K562 (cell line): ENCODE data around the gene SRSF1. TPM values are rescaled to one million over a fixed set of nuclear protein-coding genes. Genes with fewer than 3 reads are reported as not detected.

ENCODE experiments used
- ATAC-seq: fragments of 200-7000 bp; cut with Tn5 transposase; 3 replicates; pipeline ENCODE4 v1.9.1; 2020; ENCODE audit warnings: moderate library complexity
- BruUV-seq: library from RNA; stranded (reverse); fragments of 400-500 nt; replicated peaks from 2 replicates; lab custom pipeline; 2021; lab: Mats Ljungman, UMichigan
- CTCF ChIA-PET: fragments of 300-600 bp; formaldehyde crosslinking; extraction: SDS; loops from one replicate; lab custom pipeline; 2021; ENCODE audit warnings: low intra/inter-chr PET ratio; lab: Yijun Ruan, JAX
- POLR2A ChIA-PET: fragments of 300-600, 350-650 bp; sonication (Branson Sonifier 250); formaldehyde crosslinking; extraction: SDS; loops from one replicate; lab custom pipeline; 2021; ENCODE audit warnings: antibody characterized with exemption, inconsistent platforms; lab: Yijun Ruan, JAX
- DNase-seq, 4 experiments: peaks; one replicate each; pipeline versions ENCODE4 v3.0.0 to v3.0.0-alpha.2; 2011 to 2018; ENCODE audit warnings: low spot score in 3 of 4, mixed read lengths in 3 of 4; ENCODE audit errors: extremely low read depth in 1 of 4
- FAIRE-seq: peaks from 2 replicates; lab custom pipeline; 2011; peaks lifted over from hg19 to GRCh38; lab: Jason Lieb, UNC
- H2AFZ ChIP-seq: 2 replicates; pipeline ENCODE4 v1.6.0; 2011; ENCODE audit warnings: low read depth, low read length, control low read depth, inconsistent platforms
- H3K27ac ChIP-seq: fragments of 200-600 bp; 3 replicates; pipeline ENCODE4 v1.8.0; 2011; ENCODE audit warnings: low read depth, mild to moderate bottlenecking, control low read depth, inconsistent platforms, low read length, moderate library complexity, mixed read lengths; ENCODE audit errors: extremely low read depth
- H3K27me3 ChIP-seq, 2 experiments: fragments of 300-600 bp in 1 of 2; 2 replicates in 1 of 2; 3 replicates in 1 of 2; pipeline versions ENCODE4 v1.6.0 to v1.8.0; 2011; ENCODE audit warnings: inconsistent platforms in 2 of 2, low read length in 2 of 2, mild to moderate bottlenecking in 1 of 2, mixed read lengths in 1 of 2, moderate library complexity in 1 of 2; ENCODE audit not compliant: control insufficient read depth in 2 of 2, insufficient read depth in 2 of 2
- H3K36me3 ChIP-seq: fragments of 300-600 bp; 3 replicates; pipeline ENCODE4 v1.8.0; 2011; ENCODE audit warnings: mild to moderate bottlenecking, low read length, inconsistent platforms; ENCODE audit not compliant: control insufficient read depth, insufficient read depth
- H3K4me1 ChIP-seq, 2 experiments: fragments of 200-600 bp in 1 of 2; replicated peaks in 1 of 2; 2 replicates in 1 of 2; 3 replicates in 1 of 2; pipeline versions ENCODE4 v1.5.1 to v1.8.0; 2011; ENCODE audit warnings: inconsistent platforms in 2 of 2, low read length in 2 of 2, mild to moderate bottlenecking in 1 of 2, mixed read lengths in 1 of 2, moderate library complexity in 1 of 2; ENCODE audit not compliant: control insufficient read depth in 2 of 2, insufficient read depth in 2 of 2
- H3K4me2 ChIP-seq: 2 replicates; pipeline ENCODE4 v1.6.1; 2011; ENCODE audit warnings: low read length, control low read depth, inconsistent platforms, mixed read lengths; ENCODE audit not compliant: insufficient read depth
- H3K4me3 ChIP-seq: fragments of 200-600 bp; sonication (generic), shearing (Covaris generic); 2 replicates; pipeline ENCODE4 v1.5.1; 2016; ENCODE audit warnings: control low read depth, inconsistent platforms
- H3K79me2 ChIP-seq: fragments of 200-600 bp; 3 replicates; pipeline ENCODE4 v1.8.0; 2011; ENCODE audit warnings: low read length, inconsistent platforms; ENCODE audit not compliant: control insufficient read depth, insufficient read depth
- H3K9ac ChIP-seq, 2 experiments: 2 replicates each; pipeline versions ENCODE4 v1.6.0 to v1.6.1; 2011; ENCODE audit warnings: low read depth in 2 of 2, low read length in 2 of 2, control low read depth in 1 of 2, inconsistent platforms in 1 of 2, mild to moderate bottlenecking in 1 of 2, mixed read lengths in 1 of 2; ENCODE audit not compliant: insufficient read depth in 1 of 2
- H3K9me1 ChIP-seq: one replicate; pipeline ENCODE4 v1.6.0; 2011; ENCODE audit warnings: inconsistent platforms, mild to moderate bottlenecking, low read length, moderate library complexity; ENCODE audit not compliant: control insufficient read depth, insufficient read depth
- H3K9me3 ChIP-seq: replicated peaks from 2 replicates; pipeline ENCODE4 v1.5.1; 2011; ENCODE audit warnings: low read depth, low read length, inconsistent platforms; ENCODE audit not compliant: control insufficient read depth, insufficient read depth
- H4K20me1 ChIP-seq: replicated peaks from 2 replicates; pipeline ENCODE4 v1.6.1; 2011; ENCODE audit warnings: low read length, inconsistent platforms, mixed read lengths; ENCODE audit not compliant: control insufficient read depth, insufficient read depth
- L3MBTL2 ChIP-seq: fragments of 450-650 bp; IDR thresholded peaks from 2 replicates; pipeline ENCODE4 v1.6.1; 2016; ENCODE audit warnings: mild to moderate bottlenecking, moderate library complexity
- PCBP1 ChIP-seq: fragments of 200-400 bp; formaldehyde crosslinking; IDR thresholded peaks from 2 replicates; pipeline ENCODE4 v1.6.1; 2018; ENCODE audit warnings: mild to moderate bottlenecking, low read depth, low read length; ENCODE audit not compliant: poor library complexity, severe bottlenecking
- PHF8 ChIP-seq: fragments of 200-600 bp; sonication (generic); IDR thresholded peaks from 2 replicates; pipeline ENCODE4 v1.6.1; 2012; ENCODE audit warnings: mixed run types, mild to moderate bottlenecking, inconsistent platforms, low read length, moderate library complexity, borderline replicate concordance
- SMARCA5 ChIP-seq: fragments of 450-650 bp; IDR thresholded peaks from 2 replicates; pipeline ENCODE4 v1.6.1; 2016
- WGBS: fragments of 100-300 bp; shearing (Covaris generic); methylation state at CpG from one replicate; pipeline ENCODE4 v1.1.6; 2016; ENCODE audit warnings: low coverage, mixed read lengths; ENCODE audit not compliant: insufficient coverage; ENCODE audit errors: missing lambda C conversion rate; 5-methylcytosine and 5-hydroxymethylcytosine counted together
- in situ Hi-C: fragments of 300-500 bp; cut with MboI; formaldehyde crosslinking; loops from 4 replicates; pipeline ENCODE4 v1.15.0; 2018; ENCODE audit warnings: inconsistent platforms, mixed read lengths
- intact Hi-C: fragments of 100-400 bp; cut with micrococcal nuclease; formaldehyde crosslinking; loops from 2 replicates; pipeline ENCODE4 v1.14.2; 2022
- polyA plus RNA-seq, 8 experiments: library from polyadenylated mRNA; depleted of rRNA in 4 of 8; stranded (reverse) in 5 of 8; unstranded in 3 of 8; fragments of >200 nt; fragmentation: Nextera tagmentation in 2 of 8; fragmentation: Illumina TruSeq in 1 of 8; extraction: Ambion mirVana in 2 of 8; extraction: Trizol in 1 of 8; gene quantifications; 2 replicates each; pipeline versions ENCODE4 v1.2.1 to v1.2.3, GENCODE V29; 2011 to 2014; ENCODE audit warnings: inconsistent platforms in 1 of 8, missing spikeins in 1 of 8
- total RNA-seq, 7 experiments: library from RNA; depleted of rRNA in 6 of 7; stranded (reverse); fragments of >200 nt in 6 of 7; fragmentation: Illumina TruSeq in 2 of 7; extraction: Trizol in 2 of 7; gene quantifications; 2 replicates each; pipeline versions ENCODE4 v1.2.1 to v1.2.3, GENCODE V29; 2011 to 2021; ENCODE audit warnings: low replicate concordance in 1 of 7
- TF ChIP-seq, protein P1 (sequence below), 2 experiments: IDR thresholded peaks; 2 replicates each; pipeline ENCODE4 v1.6.1; 2012; ENCODE audit warnings: improper control_type of control experiment in 2 of 2, low read depth in 2 of 2, low read length in 2 of 2, borderline replicate concordance in 1 of 2

Gene SRSF1
- total and polyA plus RNA-seq, 9 of the 15 experiments (the other 6 are each of a cell fraction or from before 2014, with no cell fraction given): 77.8 to 559 (median 442) TPM

GRCh38 chr17:57954397-57955182 lies 52.5 kb downstream of the SRSF1 start:
- in situ Hi-C loops: no loop called here
- Histone ChIP-seq H2AFZ (peak overlapping the region; percentile 68), H3K9me1 (no peaks in the 10 kb centered on the region), H4K20me1 (no peaks in the 10 kb centered on the region), H3K36me3 (no peaks in the 10 kb centered on the region), H3K27me3 (peaks cover 15 to 33% of the 10 kb centered on the region in 2 experiments), H3K4me2 (peak overlapping the region; percentile 37; the same call in 1 of the 2 replicates), H3K79me2 (no peaks in the 10 kb centered on the region), H3K9ac (peak overlapping the region in 1 of 2 experiments; percentile 87; a peak in 3 of 4 replicates), H3K4me3 (peak overlapping the region; percentile 55), H3K4me1 (peaks cover 19% of the 10 kb centered on the region in 2 experiments; a peak in 4 of 5 replicates), H3K9me3 (no peaks in the 10 kb centered on the region), H3K27ac (no peak overlapping the region)
- no peak for FAIRE-seq
- intact Hi-C loops: no loop called here
- BruUV-seq: no TSS peak
- 14% methylated on average over 20 of the region's 85 CpGs for WGBS
- POLR2A ChIA-PET: interaction anchor here (0.6 to 2.1 kb wide), 6 partner anchors 12 to 140 kb away, joined by 3 to 8 read pairs (median 4); no protein-coding TSS in a partner anchor
- ATAC-seq: peak; percentile 20
- CTCF ChIA-PET: no interaction called here
- TF ChIP-seq L3MBTL2 (peak; percentile 22; the same call in 1 of the 2 replicates), SMARCA5 (no peak), PCBP1 (peak; percentile 32), PHF8 (peak; percentile 24; the same call in 1 of the 2 replicates)
- TF ChIP-seq, protein P1, sequence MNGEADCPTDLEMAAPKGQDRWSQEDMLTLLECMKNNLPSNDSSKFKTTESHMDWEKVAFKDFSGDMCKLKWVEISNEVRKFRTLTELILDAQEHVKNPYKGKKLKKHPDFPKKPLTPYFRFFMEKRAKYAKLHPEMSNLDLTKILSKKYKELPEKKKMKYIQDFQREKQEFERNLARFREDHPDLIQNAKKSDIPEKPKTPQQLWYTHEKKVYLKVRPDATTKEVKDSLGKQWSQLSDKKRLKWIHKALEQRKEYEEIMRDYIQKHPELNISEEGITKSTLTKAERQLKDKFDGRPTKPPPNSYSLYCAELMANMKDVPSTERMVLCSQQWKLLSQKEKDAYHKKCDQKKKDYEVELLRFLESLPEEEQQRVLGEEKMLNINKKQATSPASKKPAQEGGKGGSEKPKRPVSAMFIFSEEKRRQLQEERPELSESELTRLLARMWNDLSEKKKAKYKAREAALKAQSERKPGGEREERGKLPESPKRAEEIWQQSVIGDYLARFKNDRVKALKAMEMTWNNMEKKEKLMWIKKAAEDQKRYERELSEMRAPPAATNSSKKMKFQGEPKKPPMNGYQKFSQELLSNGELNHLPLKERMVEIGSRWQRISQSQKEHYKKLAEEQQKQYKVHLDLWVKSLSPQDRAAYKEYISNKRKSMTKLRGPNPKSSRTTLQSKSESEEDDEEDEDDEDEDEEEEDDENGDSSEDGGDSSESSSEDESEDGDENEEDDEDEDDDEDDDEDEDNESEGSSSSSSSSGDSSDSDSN (IDR thresholded peaks at IDR 0.05; ENCODE audit: borderline replicate concordance in 1 of 2, low read depth in 2 of 2, low read length in 2 of 2): peak in 1 of 2 experiments; percentile 37; a peak in 1 of 4 replicates
- TF ChIP-seq, all 486 proteins: peak for 4
- peak in 2 of 4 experiments; percentile 46 to 47 for DNase-seq
